ENCODE data around the gene AKNAD1. TPM values are rescaled to one million over a fixed set of nuclear protein-coding genes. Genes with fewer than 3 reads are reported as not detected.
A peak's percentile ranks its signal among the peaks of the same experiment; 100 is the strongest.

Gene AKNAD1
- polyA plus RNA-seq, 1 of the 3 experiments (the other 2 are of a cell fraction), result 0.71 TPM

DNA sequence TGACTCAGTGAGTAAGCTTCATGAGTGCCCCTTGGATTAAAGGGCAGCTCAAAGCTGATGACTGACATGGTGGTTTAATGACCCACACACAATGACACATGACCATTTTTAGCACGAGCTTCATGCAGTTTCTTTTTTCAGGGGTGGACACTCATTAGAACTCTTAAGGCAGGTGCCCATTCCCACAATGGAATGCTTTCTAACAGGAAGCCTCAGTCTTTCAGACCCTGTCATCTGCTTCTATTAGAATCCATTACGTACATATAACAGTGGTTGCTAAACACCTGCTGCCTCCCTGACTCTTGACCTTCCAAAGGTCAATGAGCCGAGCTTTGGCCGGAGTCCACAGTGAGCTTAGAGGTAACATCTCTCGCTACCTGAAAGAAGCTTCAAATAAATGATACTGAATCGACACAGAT, 27.4 kb downstream of the AKNAD1 start:
- CTCF ChIA-PET, result interaction anchor here (0.7 to 8.1 kb wide), 10 partner anchors 10 to 283 kb away, joined by 3 to 104 read pairs (median 8); partner anchors contain the start of gene PRPF38B

DNA sequence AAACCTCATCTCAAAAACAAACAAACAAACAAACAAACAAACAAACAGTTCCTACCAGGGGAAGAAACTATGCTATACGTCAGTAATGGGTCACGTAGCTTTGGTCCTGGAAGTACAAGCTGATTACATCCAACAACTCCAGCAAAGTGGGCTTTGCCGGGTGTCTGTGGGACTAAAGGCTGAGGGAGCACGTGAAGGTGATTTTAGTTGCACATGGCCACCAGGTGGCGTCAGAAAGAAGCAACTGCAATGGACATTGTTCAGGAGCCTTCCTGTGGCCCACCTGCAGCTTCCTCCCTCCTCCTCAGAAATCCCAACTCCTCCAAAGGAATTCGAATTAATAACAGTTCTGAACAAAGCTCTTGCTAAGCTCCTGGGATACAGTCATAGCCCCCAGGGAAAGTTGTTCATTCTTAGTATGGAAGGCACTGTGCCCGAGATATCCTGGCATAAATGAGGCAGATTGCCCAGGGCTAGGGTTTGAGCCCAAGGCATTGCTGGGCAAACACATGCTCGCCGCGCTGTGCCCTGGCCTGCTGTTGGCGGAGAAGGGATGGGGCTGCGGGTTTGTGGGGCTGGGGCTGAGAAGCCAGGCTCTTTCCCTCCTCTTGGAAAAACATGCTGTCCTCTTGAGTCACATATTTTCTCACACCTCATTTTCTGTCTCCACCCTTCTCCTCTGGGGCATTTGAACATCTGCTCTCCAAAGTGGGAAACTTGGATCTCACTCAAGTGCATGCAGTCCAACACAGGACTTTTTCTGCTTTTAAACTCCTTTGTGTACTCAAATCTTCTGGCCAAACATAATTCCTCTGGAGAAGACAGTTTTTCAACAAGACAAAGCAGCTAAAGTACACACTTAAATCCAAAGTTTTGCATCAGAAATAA, 28.6 kb downstream of the AKNAD1 start:
- TF ChIP-seq, protein P1, sequence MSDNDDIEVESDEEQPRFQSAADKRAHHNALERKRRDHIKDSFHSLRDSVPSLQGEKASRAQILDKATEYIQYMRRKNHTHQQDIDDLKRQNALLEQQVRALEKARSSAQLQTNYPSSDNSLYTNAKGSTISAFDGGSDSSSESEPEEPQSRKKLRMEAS (IDR thresholded peaks at IDR 0.05; ENCODE audit: low read depth), result no peak
- TF ChIP-seq SMC3 (IDR thresholded peaks at IDR 0.05; ENCODE audit: low read depth, low read length) (peak; percentile 71), RAD21 (IDR thresholded peaks at IDR 0.05; ENCODE audit: low read length) (peak; percentile 64)
- TF ChIP-seq, protein P2, sequence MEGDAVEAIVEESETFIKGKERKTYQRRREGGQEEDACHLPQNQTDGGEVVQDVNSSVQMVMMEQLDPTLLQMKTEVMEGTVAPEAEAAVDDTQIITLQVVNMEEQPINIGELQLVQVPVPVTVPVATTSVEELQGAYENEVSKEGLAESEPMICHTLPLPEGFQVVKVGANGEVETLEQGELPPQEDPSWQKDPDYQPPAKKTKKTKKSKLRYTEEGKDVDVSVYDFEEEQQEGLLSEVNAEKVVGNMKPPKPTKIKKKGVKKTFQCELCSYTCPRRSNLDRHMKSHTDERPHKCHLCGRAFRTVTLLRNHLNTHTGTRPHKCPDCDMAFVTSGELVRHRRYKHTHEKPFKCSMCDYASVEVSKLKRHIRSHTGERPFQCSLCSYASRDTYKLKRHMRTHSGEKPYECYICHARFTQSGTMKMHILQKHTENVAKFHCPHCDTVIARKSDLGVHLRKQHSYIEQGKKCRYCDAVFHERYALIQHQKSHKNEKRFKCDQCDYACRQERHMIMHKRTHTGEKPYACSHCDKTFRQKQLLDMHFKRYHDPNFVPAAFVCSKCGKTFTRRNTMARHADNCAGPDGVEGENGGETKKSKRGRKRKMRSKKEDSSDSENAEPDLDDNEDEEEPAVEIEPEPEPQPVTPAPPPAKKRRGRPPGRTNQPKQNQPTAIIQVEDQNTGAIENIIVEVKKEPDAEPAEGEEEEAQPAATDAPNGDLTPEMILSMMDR (IDR thresholded peaks at IDR 0.05), result peak; percentile 61
- Histone ChIP-seq H3K4me2 (no peak overlapping the region), H2AFZ (ENCODE audit: low read depth) (no peak overlapping the region), H3K27ac (ENCODE audit: low read depth in 2 of 2, low read length in 1 of 2) (peak overlapping the region in 1 of 2 experiments; percentile 93; a peak in 2 of 4 replicates), H3F3A (replicated peaks; ENCODE audit: insufficient read depth) (peaks cover 24% of the 10 kb centered on the region), H3K9me2 (no peaks in the 10 kb centered on the region), H3K4me3 (ENCODE audit: low read depth in 2 of 2, low read length in 1 of 2) (no peak overlapping the region; a peak in 1 of 4 replicates), H4K20me1 (ENCODE audit: insufficient read depth) (no peaks in the 10 kb centered on the region), H3K36me3 (replicated peaks in 1 of 2; ENCODE audit: control insufficient read depth in 1 of 2, insufficient read depth in 2 of 2, low read length in 1 of 2) (no peaks in the 10 kb centered on the region), H3K9me3 (no peaks in the 10 kb centered on the region), H3K4me1 (ENCODE audit: control insufficient read depth in 1 of 2, insufficient read depth in 2 of 2, low read depth in 1 of 2, low read length in 1 of 2) (peaks cover 9 to 20% of the 10 kb centered on the region in 2 experiments; a peak in 3 of 4 replicates), H3K9ac (no peak overlapping the region), H3K79me2 (ENCODE audit: insufficient read depth) (no peaks in the 10 kb centered on the region), H3K27me3 (ENCODE audit: insufficient read depth) (no peaks in the 10 kb centered on the region)
- peak; percentile 56 for DNase-seq
- POLR2A ChIA-PET, result no interaction called here
- CTCF ChIA-PET, result interaction anchor here (0.6 to 8.1 kb wide), 16 partner anchors 8 to 193 kb away, joined by 3 to 104 read pairs (median 4); partner anchors contain the start of gene PRPF38B
- WGBS (ENCODE audit: low lambda C conversion rate), result 16% methylated on average over 5 of the region's 12 CpGs

More for the DNA sequence above, 27.4 kb downstream of the AKNAD1 start:
- Histone ChIP-seq H3K9me2 (no peaks in the 10 kb centered on the region), H3K9me3 (no peaks in the 10 kb centered on the region), H3K4me1 (ENCODE audit: control insufficient read depth in 1 of 2, insufficient read depth in 2 of 2, low read depth in 1 of 2, low read length in 1 of 2) (peaks cover 9 to 22% of the 10 kb centered on the region in 2 experiments; a peak in 3 of 4 replicates), H4K20me1 (ENCODE audit: insufficient read depth) (no peaks in the 10 kb centered on the region), H3K79me2 (ENCODE audit: insufficient read depth) (no peaks in the 10 kb centered on the region), H3F3A (replicated peaks; ENCODE audit: insufficient read depth) (peaks cover 24% of the 10 kb centered on the region), H3K4me3 (ENCODE audit: low read depth in 2 of 2, low read length in 1 of 2) (no peak overlapping the region), H3K27me3 (ENCODE audit: insufficient read depth) (no peaks in the 10 kb centered on the region), H3K9ac (no peak overlapping the region), H3K36me3 (replicated peaks in 1 of 2; ENCODE audit: control insufficient read depth in 1 of 2, insufficient read depth in 2 of 2, low read length in 1 of 2) (no peaks in the 10 kb centered on the region), H3K4me2 (peak overlapping the region; percentile 73; the same call in 1 of the 2 replicates), H3K27ac (ENCODE audit: low read depth in 2 of 2, low read length in 1 of 2) (peak overlapping the region; percentile 93 to 95; a peak in 3 of 4 replicates), H2AFZ (ENCODE audit: low read depth) (no peak overlapping the region)
- POLR2A ChIA-PET, result interaction anchor here (1.4 kb wide), 1 partner anchor 67 kb away, joined by 5 read pairs; no protein-coding TSS in a partner anchor
- DNase-seq, result no peak
- TF ChIP-seq SMC3 (IDR thresholded peaks at IDR 0.05; ENCODE audit: low read depth, low read length) (no peak), NFIC (IDR thresholded peaks at IDR 0.05; ENCODE audit: borderline replicate concordance) (0 out of 2 replicates have a peak, but pooled peaks have one; percentile 3)
- WGBS (ENCODE audit: low lambda C conversion rate), result 78% methylated on average over 5 of the region's 6 CpGs
